GM18526 (cell line): ENCODE data around the gene AAR2.

Experiments used
- POLR2A ChIP-seq: IDR thresholded peaks from 3 replicates; pipeline ENCODE4 v1.6.1; 2011; ENCODE audit not compliant: insufficient read length; ENCODE audit errors: extremely low read depth

Gene AAR2

GRCh38 chr20:36264426-36265246 lies 28.4 kb downstream of the AAR2 start:
- no peak for TF ChIP-seq POLR2A

- no peak for TF ChIP-seq POLR2A
These were observed 29.9 kb downstream of the AAR2 start for GRCh38 chr20:36266189-36266588.

- TF ChIP-seq POLR2A, result no peak
These were observed 31.5 kb downstream of the AAR2 start for GRCh38 chr20:36267605-36268381.

DNA sequence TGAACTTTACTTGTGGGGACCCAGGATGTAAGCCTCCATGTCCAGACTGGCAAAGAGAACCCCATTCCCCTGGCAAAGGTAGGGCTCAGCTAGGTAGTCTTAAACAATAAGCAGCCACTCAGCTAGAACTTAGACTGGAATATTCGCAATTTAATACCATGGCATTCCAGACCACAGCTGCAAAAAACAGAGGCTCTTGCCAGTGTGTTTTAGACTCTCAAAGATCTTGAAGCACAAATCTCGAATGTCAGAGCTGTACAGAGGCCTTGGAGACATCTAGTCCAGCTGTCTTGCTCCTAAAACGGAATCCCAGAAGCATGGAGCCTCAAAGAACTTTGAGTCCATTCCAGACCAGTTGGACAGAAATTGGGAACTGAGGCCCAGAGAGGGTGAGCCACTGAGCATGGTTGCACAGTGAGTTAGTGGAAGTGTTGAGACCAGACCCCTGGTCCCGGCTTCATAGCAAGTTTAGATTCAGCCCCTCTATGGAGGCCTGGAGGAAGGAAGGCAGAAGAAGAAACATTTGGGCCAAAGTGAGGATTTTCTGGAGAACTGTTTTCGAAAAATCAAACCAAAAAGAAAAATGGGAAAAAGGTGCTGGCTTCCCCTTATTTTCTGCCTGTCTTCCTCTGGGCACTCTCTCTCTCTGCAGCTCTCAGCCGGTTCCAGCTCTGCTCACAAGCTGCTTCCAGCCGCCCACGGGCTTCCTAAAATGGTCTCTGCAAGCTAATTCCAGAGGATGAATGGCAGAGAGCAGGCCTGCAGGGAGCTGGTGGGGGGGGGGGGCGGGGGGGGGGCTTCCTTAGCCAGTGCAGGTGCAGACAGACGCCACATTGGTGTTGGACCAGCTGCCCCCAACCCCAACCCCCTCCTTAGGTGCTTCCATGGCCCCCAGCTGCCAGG lies 32.4 kb downstream of the AAR2 start:
- TF ChIP-seq POLR2A, result no peak

DNA sequence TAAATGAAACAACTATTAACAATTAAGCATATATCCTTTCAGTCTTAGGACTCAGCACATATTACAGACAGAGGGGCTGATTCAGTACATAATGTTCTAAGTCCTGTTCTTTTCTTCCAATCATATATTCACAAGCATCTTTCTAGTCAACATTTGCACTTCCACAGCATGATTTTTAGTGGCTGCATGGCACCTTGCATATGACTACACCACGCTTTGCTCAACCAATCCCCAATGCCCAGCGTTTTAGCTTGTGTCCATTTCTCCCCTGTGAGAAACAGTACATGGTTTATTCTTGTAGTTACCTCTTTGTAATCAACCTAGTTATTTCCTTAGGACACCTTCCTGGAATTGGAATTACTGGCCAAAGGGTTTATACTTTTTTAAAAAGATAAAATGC lies 33.2 kb downstream of the AAR2 start:
- no peak for TF ChIP-seq POLR2A

DNA sequence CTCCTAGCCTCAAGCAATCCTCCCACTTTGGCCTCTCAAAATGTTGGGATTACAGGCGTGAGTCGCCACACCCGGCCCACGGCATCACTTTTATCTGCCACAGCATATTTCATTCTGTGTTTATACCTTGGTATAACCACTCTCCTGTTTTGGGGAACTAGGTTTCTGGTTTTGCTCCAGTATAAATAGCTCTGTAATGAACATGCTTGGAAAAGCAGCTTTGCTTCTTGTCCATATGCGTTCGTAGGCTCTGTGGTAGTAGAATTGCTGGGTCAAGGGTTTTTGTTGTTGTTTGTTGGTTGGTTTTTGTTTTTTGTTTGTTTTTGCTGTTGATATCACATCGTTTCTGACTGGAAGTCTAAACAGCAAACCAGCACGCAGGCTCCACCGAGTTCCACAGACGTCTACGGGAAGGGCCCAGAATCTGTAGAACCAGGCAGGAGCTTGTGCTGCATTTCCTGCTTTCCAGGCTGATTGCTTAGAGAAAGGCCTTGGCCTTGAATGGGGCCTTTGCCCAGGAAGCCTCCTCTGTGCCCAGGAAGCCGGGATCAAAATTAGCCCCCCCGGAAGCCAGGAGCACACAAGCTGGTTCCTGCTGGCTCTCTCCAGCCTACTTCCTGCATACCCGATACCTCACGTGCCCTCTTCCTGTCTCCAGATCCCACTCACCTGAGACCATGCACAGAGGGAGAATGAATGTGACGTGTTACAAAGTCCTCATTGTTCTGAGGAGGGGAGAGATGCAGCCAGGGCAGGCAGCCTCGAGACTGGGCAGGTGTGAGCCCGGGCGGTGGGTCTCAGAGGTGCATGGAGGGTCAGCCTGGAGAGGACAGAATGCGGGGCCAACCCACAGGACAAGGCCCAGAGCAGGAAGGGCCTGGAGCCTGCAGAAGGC lies 34.7 kb downstream of the AAR2 start:
- no peak for TF ChIP-seq POLR2A

- TF ChIP-seq POLR2A, result no peak
These were observed 35.6 kb downstream of the AAR2 start for GRCh38 chr20:36271639-36272546.

GRCh38 chr20:36272547-36273220 lies 36.4 kb downstream of the AAR2 start:
- TF ChIP-seq POLR2A, result no peak

DNA sequence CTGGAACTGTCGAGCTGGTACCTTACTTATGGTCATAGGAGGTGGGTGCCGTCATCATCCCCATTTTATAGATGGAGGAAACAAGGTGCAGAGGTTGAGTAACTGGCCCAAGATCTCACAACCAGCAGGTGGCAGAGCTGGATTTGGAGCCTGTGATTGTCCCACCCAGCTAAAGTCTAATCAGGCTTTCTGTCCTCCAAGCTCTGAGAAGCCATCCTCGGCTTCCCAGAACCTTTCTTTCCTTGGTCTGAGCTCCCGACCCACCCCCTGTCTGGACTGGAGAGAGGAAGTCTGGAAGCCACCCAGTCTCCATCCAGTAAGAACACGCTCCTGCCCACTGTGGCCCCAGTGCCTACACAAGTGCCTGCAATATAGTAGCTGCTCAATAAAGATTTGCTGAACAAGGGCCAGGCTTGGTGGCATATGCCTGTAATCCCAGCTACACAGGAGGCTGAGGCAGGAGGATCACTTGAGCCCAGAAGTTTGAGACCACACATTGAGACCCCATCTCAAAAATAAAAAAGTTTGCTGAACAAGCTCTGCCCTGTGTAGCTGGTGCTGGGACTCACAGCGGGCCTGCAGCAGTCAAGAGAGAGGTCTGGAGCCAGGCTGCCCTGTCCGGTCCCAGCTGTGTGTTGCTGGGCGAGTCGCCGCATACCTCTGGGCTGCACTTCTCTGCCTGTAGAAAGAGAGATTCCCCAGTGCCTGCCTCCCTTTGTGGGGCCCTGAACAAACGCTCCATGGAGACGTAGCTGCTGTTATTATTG lies 37.3 kb downstream of the AAR2 start:
- TF ChIP-seq POLR2A, result no peak

GRCh38 chr20:36274181-36274841 lies 38.0 kb downstream of the AAR2 start:
- TF ChIP-seq POLR2A, result no peak

GRCh38 chr20:36275011-36275410 lies 38.7 kb downstream of the AAR2 start:
- no peak for TF ChIP-seq POLR2A

GRCh38 chr20:36275441-36276189 lies 39.3 kb downstream of the AAR2 start:
- TF ChIP-seq POLR2A, result no peak
